ENCODE measurements around the gene CYB5RL.
"Not testable (repeated sequence)": the region's sequence is repeated elsewhere in the genome, so short reads cannot be mapped to it uniquely, and the experiment has no call there.

CYB5RL gene

GRCh38 chr1:54199765-54200518 is at the start of gene CYB5RL, which contains the start of gene MRPL37:
CYB5RL (minus strand) TSS chr1:54200030; CDS start chr1:54195616, 4,414 bp downstream.
MRPL37 (plus strand) TSS chr1:54200167; CDS start chr1:54200244, 77 bp downstream.
- peak; percentile 68 to 84 (median 78) for DNase-seq (ENCODE audit: low read depth in 4 of 4, low spot score in 1 of 4)

GRCh38 chr1:54248966-54249365 is 49.1 kb upstream of the CYB5RL start:
- DNase-seq (ENCODE audit: low read depth in 4 of 4, low spot score in 1 of 4), result no peak

- DNase-seq (ENCODE audit: low read depth in 4 of 4, low spot score in 1 of 4), result no peak
These were observed 48.2 kb upstream of the CYB5RL start for GRCh38 chr1:54247863-54248515.

- DNase-seq (ENCODE audit: low read depth in 4 of 4, low spot score in 1 of 4), result no peak
These were observed 46.4 kb upstream of the CYB5RL start for GRCh38 chr1:54246116-54246721.

- no peak for DNase-seq (ENCODE audit: low read depth in 4 of 4, low spot score in 1 of 4)
These were observed 45.7 kb upstream of the CYB5RL start for GRCh38 chr1:54245501-54245900.

- DNase-seq (ENCODE audit: low read depth in 4 of 4, low spot score in 1 of 4), result no peak
These were observed 44.8 kb upstream of the CYB5RL start for GRCh38 chr1:54244655-54245054.

- DNase-seq (ENCODE audit: low read depth in 4 of 4, low spot score in 1 of 4), result no peak
These were observed 43.2 kb upstream of the CYB5RL start for GRCh38 chr1:54243022-54243421.

- no peak for DNase-seq (ENCODE audit: low read depth in 4 of 4, low spot score in 1 of 4)
These were observed 41.5 kb upstream of the CYB5RL start for GRCh38 chr1:54241364-54241763.

- DNase-seq (ENCODE audit: low read depth in 4 of 4, low spot score in 1 of 4), result no peak
These were observed 41.0 kb upstream of the CYB5RL start for GRCh38 chr1:54240741-54241335.

GRCh38 chr1:54239631-54240031 is 39.8 kb upstream of the CYB5RL start:
- no peak for DNase-seq (ENCODE audit: low read depth in 4 of 4, low spot score in 1 of 4)

GRCh38 chr1:54239035-54239383 is 39.2 kb upstream of the CYB5RL start:
- no peak for DNase-seq (ENCODE audit: low read depth in 4 of 4, low spot score in 1 of 4)

- DNase-seq (ENCODE audit: low read depth in 4 of 4, low spot score in 1 of 4), result no peak
These were observed 38.7 kb upstream of the CYB5RL start for GRCh38 chr1:54238353-54239034.

- no peak for DNase-seq (ENCODE audit: low read depth in 4 of 4, low spot score in 1 of 4)
These were observed 37.8 kb upstream of the CYB5RL start for GRCh38 chr1:54237586-54237985.

- DNase-seq (ENCODE audit: low read depth in 4 of 4, low spot score in 1 of 4), result no peak
These were observed 34.5 kb upstream of the CYB5RL start for GRCh38 chr1:54234284-54234683.

- DNase-seq (ENCODE audit: low read depth in 4 of 4, low spot score in 1 of 4), result not testable (repeated sequence)
These were observed 33.4 kb upstream of the CYB5RL start for GRCh38 chr1:54233196-54233595.

GRCh38 chr1:54230507-54231339 is 30.9 kb upstream of the CYB5RL start:
- DNase-seq (ENCODE audit: low read depth in 4 of 4, low spot score in 1 of 4), result peak in 1 of 4 experiments; percentile 29

- no peak for DNase-seq (ENCODE audit: low read depth in 4 of 4, low spot score in 1 of 4)
These were observed 29.6 kb upstream of the CYB5RL start for GRCh38 chr1:54229281-54229891.

- DNase-seq (ENCODE audit: low read depth in 4 of 4, low spot score in 1 of 4), result no peak
These were observed 28.8 kb upstream of the CYB5RL start for GRCh38 chr1:54228638-54229079.

GRCh38 chr1:54227891-54228310 is 28.1 kb upstream of the CYB5RL start:
- no peak for DNase-seq (ENCODE audit: low read depth in 4 of 4, low spot score in 1 of 4)

GRCh38 chr1:54227091-54227602 is 27.3 kb upstream of the CYB5RL start:
- DNase-seq (ENCODE audit: low read depth in 4 of 4, low spot score in 1 of 4), result no peak

All from stimulated activated CD4-positive, alpha-beta T cell treated with anti-CD3 and anti-CD28 coated beads, Interleukin-1b, Interleukin-23, amount 100 ng/mL, for 24 hours (primary cell).